ENCODE results near the gene FMN1.

DNA sequence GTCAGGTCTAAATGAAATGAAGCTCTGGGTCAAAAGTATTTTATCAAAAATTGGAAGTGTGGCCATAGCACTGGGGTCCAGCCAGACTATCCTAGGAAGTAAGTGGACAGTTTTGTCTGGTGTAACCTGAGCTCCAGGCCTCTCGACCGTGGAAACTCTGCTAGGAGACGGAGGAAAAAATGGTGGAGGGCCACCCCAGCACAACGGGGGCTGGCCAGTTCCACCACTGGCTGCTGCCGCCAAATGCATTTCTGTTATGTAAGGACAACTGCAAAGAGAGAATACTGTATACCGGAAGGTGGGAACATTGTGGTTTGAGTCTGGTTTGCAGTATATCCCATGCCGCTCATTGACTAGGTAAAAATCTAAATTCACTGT lies 241.0 kb downstream of the FMN1 start:
- TF ChIP-seq FOXK2 (IDR thresholded peaks at IDR 0.05) = no peak
- TF ChIP-seq CTBP1 (IDR thresholded peaks at IDR 0.05; ENCODE audit: borderline replicate concordance) = no peak
- no peak for TF ChIP-seq FOXA1 (IDR thresholded peaks at IDR 0.05)
- TF ChIP-seq ELF4 (IDR thresholded peaks at IDR 0.05) = no peak
- TF ChIP-seq TARDBP (IDR thresholded peaks at IDR 0.05) = no peak
- no peak for TF ChIP-seq SUZ12 (IDR thresholded peaks at IDR 0.05)
- TF ChIP-seq, protein P1, sequence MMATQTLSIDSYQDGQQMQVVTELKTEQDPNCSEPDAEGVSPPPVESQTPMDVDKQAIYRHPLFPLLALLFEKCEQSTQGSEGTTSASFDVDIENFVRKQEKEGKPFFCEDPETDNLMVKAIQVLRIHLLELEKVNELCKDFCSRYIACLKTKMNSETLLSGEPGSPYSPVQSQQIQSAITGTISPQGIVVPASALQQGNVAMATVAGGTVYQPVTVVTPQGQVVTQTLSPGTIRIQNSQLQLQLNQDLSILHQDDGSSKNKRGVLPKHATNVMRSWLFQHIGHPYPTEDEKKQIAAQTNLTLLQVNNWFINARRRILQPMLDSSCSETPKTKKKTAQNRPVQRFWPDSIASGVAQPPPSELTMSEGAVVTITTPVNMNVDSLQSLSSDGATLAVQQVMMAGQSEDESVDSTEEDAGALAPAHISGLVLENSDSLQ (IDR thresholded peaks at IDR 0.05) = no peak
- no peak for TF ChIP-seq BHLHE40 (IDR thresholded peaks at IDR 0.05; ENCODE audit: borderline replicate concordance)
- TF ChIP-seq ZNF384 (IDR thresholded peaks at IDR 0.05) = no peak
- TF ChIP-seq FOXM1 (IDR thresholded peaks at IDR 0.05; ENCODE audit: borderline replicate concordance) = no peak
- no peak for TF ChIP-seq L3MBTL2 (conservative IDR thresholded peaks at IDR 0.05)
- TF ChIP-seq LEF1 (IDR thresholded peaks at IDR 0.05; ENCODE audit: borderline replicate concordance) = no peak
- TF ChIP-seq SP1 (IDR thresholded peaks at IDR 0.05) = no peak

Data from HEK293T (cell line).